Astrocyte of the cerebellum (primary cell): ENCODE measurements around the gene GALP.
"Not testable (repeated sequence)": the region's sequence is repeated elsewhere in the genome, so short reads cannot be mapped to it uniquely, and the experiment has no call there.

ENCODE experiments used
- DNase-seq: peaks from one replicate; pipeline ENCODE4 v3.0.0-alpha.2; 2011; ENCODE audit warnings: low read depth
- H3K4me3 ChIP-seq: 2 replicates; pipeline ENCODE4 v1.5.1; 2011; ENCODE audit warnings: mild to moderate bottlenecking, low read depth, low read length, moderate library complexity
- in situ Hi-C: cut with HindIII; loops from 2 replicates; pipeline ENCODE4 v1.10.0; 2017; ENCODE audit warnings: low sequenced_read_pairs
- TF ChIP-seq, protein P1 (sequence below): IDR thresholded peaks from 2 replicates; pipeline ENCODE4 v1.5.1; 2012; ENCODE audit warnings: low read length, low read depth, moderate library complexity, mild to moderate bottlenecking; ENCODE audit errors: missing control alignments

The GALP gene

DNA sequence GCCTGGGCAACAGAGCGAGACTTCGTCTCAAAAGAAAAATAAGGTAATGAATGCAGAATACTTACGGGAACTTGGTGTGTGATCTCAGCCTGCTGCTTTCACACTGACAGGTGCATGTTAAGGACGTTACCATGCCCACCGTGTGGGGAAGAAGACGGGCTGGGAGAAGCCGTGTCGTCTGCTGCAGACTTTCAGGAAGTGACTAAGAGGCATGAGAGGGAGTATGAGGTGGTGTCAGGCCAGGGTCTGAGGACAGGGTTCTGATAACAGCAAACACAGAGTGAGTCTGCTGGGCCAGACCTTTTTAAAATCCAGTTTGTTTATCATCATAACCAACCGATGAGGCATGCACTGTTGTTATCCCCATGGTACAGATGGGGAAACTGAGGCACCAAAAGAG is 13.6 kb upstream of the GALP start:
- TF ChIP-seq, protein P1, sequence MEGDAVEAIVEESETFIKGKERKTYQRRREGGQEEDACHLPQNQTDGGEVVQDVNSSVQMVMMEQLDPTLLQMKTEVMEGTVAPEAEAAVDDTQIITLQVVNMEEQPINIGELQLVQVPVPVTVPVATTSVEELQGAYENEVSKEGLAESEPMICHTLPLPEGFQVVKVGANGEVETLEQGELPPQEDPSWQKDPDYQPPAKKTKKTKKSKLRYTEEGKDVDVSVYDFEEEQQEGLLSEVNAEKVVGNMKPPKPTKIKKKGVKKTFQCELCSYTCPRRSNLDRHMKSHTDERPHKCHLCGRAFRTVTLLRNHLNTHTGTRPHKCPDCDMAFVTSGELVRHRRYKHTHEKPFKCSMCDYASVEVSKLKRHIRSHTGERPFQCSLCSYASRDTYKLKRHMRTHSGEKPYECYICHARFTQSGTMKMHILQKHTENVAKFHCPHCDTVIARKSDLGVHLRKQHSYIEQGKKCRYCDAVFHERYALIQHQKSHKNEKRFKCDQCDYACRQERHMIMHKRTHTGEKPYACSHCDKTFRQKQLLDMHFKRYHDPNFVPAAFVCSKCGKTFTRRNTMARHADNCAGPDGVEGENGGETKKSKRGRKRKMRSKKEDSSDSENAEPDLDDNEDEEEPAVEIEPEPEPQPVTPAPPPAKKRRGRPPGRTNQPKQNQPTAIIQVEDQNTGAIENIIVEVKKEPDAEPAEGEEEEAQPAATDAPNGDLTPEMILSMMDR = no peak
- in situ Hi-C loops = no loop called here
- DNase-seq = no peak
- no peak overlapping the region for H3K4me3 ChIP-seq

DNA sequence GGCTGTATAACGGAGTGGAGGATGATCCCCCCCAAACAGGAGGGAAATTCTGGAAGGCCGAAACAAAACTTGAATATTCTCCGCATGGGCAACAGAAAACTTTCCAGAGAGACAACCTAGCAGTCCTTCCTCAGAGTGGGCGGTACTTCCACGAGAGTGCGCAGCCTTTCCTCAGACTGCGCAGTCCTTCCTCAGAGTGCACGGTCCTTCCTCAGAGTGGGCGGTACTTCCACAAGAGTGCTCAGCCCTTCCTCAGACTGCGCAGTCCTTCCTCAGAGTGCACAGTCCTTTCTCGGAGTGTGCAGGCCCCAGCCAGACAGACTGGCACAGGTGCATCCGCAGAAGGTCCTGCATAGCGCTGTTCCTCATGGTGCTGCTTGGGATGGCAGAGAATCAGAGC is 12.7 kb upstream of the GALP start:
- TF ChIP-seq, protein P1 = no peak
- no peak for DNase-seq
- in situ Hi-C loops = no loop called here
- no peak overlapping the region for H3K4me3 ChIP-seq

DNA sequence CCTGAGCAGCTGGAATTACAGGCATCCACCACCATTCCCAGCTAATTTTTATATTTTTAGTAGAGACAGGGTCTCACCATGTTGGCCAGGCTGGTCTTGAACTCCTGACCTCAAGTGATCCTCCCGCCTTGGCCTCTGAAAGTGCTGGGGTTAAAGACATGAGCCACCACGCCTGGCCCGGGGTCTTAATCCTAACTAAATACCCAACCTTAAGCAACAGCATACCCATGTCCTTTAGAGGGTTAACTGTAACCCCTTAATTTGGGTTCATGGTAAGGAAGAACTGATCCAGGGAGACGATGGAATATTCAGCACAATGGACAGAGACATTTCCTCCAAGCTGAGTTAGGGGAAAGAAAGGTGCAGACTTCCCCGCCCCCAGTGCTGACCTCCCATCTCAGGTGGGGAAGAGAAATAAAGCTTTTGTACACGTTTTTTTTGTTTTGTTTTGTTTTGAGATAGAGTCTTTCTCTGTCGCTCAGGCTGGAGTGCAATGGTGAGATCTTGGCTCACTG is 8.7 kb upstream of the GALP start:
- in situ Hi-C loops = no loop called here
- DNase-seq = no peak
- TF ChIP-seq, protein P1 = no peak
- H3K4me3 ChIP-seq = no peak overlapping the region

DNA sequence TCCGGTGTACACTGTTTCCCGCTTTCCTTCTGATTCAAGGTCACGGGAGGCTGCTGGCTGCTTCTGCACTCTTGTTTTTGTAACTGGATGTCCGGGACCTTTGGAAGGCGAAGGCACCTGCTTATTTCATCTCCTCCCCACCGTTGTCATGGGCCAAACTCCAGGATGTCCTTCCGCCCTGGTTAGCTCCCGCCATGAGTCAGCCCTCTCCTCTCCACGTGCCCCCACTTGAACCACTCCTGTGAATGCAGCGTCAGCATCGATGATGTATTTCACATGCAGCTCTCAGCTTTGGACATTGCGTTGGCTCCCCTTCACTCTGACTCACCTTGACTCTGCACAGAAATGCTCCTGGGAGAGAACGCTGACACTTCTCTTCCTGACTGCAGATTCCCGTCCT is 5.5 kb upstream of the GALP start:
- TF ChIP-seq, protein P1 = no peak
- DNase-seq = peak; percentile 6
- in situ Hi-C loops = loop anchor here (5.0 kb wide), 1 partner anchor 103 kb away; no protein-coding TSS in a partner anchor
- no peak overlapping the region for H3K4me3 ChIP-seq

DNA sequence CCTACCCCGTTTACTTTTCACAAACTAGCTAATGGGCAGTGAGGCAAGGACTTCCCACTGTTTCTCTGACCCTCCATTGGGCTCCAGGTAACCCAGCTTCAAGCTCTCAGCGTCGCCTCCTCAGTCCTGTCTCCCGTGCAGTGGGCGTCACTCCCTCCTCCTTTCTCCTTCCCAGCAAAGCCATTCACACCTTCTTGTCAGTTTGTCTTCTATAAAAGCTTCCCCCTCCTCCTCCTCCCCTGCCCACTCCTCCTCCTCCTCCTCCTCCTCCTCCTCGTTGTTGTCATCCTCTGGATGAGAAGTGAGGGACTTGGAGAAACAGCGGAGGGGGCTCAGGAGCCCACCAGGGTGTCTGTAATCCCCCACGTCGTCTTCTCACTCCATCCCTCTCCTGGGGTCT is 1.7 kb upstream of the GALP start:
- no peak overlapping the region for H3K4me3 ChIP-seq
- TF ChIP-seq, protein P1 = no peak
- no peak for DNase-seq
- in situ Hi-C loops = loop anchor here (5.0 kb wide), 1 partner anchor 107 kb away; no protein-coding TSS in a partner anchor

DNA sequence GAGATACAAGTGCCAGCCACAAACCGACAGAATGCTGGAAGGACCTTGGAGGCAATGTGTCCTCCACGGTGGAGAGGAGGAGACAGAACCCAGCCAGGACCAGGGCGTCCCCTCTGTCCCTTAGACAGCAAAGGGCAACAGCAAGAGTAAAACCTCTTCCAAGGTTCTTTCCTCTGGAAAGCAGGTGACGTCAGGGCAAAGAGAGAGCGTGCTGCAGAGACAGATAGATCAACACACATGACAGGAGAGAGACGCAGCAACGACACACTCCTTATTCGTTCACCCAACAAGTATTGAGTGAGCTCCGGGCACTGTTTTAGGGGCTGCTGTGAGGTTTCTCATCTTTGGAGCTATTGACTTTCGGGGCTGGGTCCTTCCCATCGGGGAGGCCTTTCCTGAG is 1.3 kb upstream of the GALP start:
- in situ Hi-C loops = loop anchor here (5.0 kb wide), 1 partner anchor 107 kb away; no protein-coding TSS in a partner anchor
- no peak for DNase-seq

DNA sequence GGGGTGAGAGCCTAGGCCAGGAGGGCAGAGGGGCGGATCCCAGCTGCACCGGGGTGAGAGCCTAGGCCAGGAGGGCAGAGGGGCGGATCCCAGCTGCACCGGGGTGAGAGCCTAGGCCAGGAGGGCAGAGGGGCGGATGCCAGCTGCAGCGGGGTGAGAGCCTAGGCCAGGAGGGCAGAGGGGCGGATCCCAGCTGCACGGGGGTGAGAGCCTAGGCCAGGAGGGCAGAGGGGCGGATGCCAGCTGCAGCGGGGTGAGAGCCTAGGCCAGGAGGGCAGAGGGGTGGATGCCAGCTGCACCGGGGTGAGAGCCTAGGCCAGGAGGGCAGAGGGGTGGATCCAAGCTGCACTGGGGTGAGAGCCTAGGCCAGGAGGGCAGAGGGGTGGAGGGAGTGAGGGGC is 502 bp downstream of the GALP start:
- DNase-seq, in situ Hi-C loops, H3K4me3 ChIP-seq: not testable (repeated sequence)

More for the DNA sequence above, 1.3 kb upstream of the GALP start:
- H3K4me3 ChIP-seq = no peak overlapping the region
- TF ChIP-seq, protein P1 = no peak
